Ovary (tissue), 3 donors: Measurements from ENCODE around the gene SCAMP4.

Experiments used
- CTCF ChIP-seq, 3 donors: fragments of 450-650 bp in 2 of 3; fragments of 200-600 bp in 1 of 3; IDR thresholded peaks; one replicate each; pipeline versions ENCODE4 v1.5.1 to v1.8.0; 2016 to 2022; ENCODE audit warnings: antibody characterized with exemption in 3 of 3, mild to moderate bottlenecking in 1 of 3
- EP300 ChIP-seq: sonication (generic); formaldehyde crosslinking; IDR thresholded peaks from one replicate; pipeline ENCODE4 v1.6.1; 2017; ENCODE audit warnings: antibody characterized with exemption
- POLR2A ChIP-seq: fragments of 450-650 bp; IDR thresholded peaks from one replicate; pipeline ENCODE4 v1.6.1; 2017; ENCODE audit warnings: antibody characterized with exemption, mild to moderate bottlenecking, moderate library complexity
- donor health status: DM: no; HTN: no; CAD: no.

- TF ChIP-seq EP300, result no peak
- no peak for TF ChIP-seq POLR2A
- TF ChIP-seq CTCF (IDR thresholded peaks at IDR 0.05), result no peak
Observed at GRCh38 chr19:1884719-1885334, 20.4 kb upstream of the SCAMP4 start.
